H9 (cell line): ENCODE results near the gene PFKL. TPM values are rescaled to one million over a fixed set of nuclear protein-coding genes. Genes with fewer than 3 reads are reported as not detected.

Experiments
- DNase-seq: peaks from one replicate; pipeline ENCODE4 v3.0.0-alpha.2; 2017
- H2AFZ ChIP-seq: one replicate; pipeline ENCODE4 v1.6.1; 2013; ENCODE audit warnings: mild to moderate bottlenecking, low read length, control low read depth, moderate library complexity
- H2AK5ac ChIP-seq: 2 replicates; pipeline ENCODE4 v1.6.1; 2013; ENCODE audit warnings: low read length, control low read depth, mixed read lengths; ENCODE audit not compliant: insufficient read length
- H2BK120ac ChIP-seq: one replicate; pipeline ENCODE4 v1.6.1; 2013; ENCODE audit warnings: low read depth, mild to moderate bottlenecking, low read length, control low read depth, inconsistent platforms; ENCODE audit not compliant: poor library complexity, severe bottlenecking
- H2BK12ac ChIP-seq: 2 replicates; pipeline ENCODE4 v1.6.1; 2013; ENCODE audit warnings: low read length, control low read depth, mixed read lengths, low read depth; ENCODE audit not compliant: insufficient read length
- H2BK15ac ChIP-seq: 2 replicates; pipeline ENCODE4 v1.6.1; 2013; ENCODE audit warnings: low read depth, low read length, control low read depth
- H2BK20ac ChIP-seq: one replicate; pipeline ENCODE4 v1.6.1; 2013; ENCODE audit warnings: low read depth, mild to moderate bottlenecking, low read length, control low read depth, inconsistent platforms; ENCODE audit not compliant: poor library complexity, severe bottlenecking
- H2BK5ac ChIP-seq: 2 replicates; pipeline ENCODE4 v1.6.1; 2013; ENCODE audit warnings: low read length, control low read depth, mixed read lengths; ENCODE audit not compliant: insufficient read length
- H3K14ac ChIP-seq: 2 replicates; pipeline ENCODE4 v1.6.1; 2013; ENCODE audit warnings: low read length, control low read depth; ENCODE audit not compliant: insufficient read depth
- H3K18ac ChIP-seq: 2 replicates; pipeline ENCODE4 v1.6.1; 2013; ENCODE audit warnings: low read depth, mild to moderate bottlenecking, mixed read lengths, low read length, control low read depth; ENCODE audit not compliant: insufficient read length
- H3K23ac ChIP-seq: 2 replicates; pipeline ENCODE4 v1.6.1; 2013; ENCODE audit warnings: low read length, control low read depth, mixed read lengths, low read depth; ENCODE audit not compliant: insufficient read length
- H3K23me2 ChIP-seq: 2 replicates; pipeline ENCODE4 v1.6.1; 2013; ENCODE audit warnings: low read depth, mild to moderate bottlenecking, mixed read lengths, low read length, control low read depth; ENCODE audit not compliant: insufficient read length, poor library complexity, severe bottlenecking
- H3K27ac ChIP-seq: 2 replicates; pipeline ENCODE4 v1.5.1; 2013; ENCODE audit warnings: low read length, control low read depth, mixed read lengths, low read depth; ENCODE audit not compliant: insufficient read length
- H3K27me3 ChIP-seq: 2 replicates; pipeline ENCODE4 v1.6.1; 2013; ENCODE audit warnings: low read length, control low read depth, inconsistent platforms; ENCODE audit not compliant: insufficient read depth
- H3K4ac ChIP-seq: 2 replicates; pipeline ENCODE4 v1.6.1; 2013; ENCODE audit warnings: low read depth, mild to moderate bottlenecking, control low read depth, inconsistent platforms, low read length, moderate library complexity
- H3K4me1 ChIP-seq: 2 replicates; pipeline ENCODE4 v1.6.1; 2013; ENCODE audit warnings: low read length, control low read depth, inconsistent platforms; ENCODE audit not compliant: insufficient read depth
- H3K4me2 ChIP-seq: 2 replicates; pipeline ENCODE4 v1.6.1; 2013; ENCODE audit warnings: low read length, control low read depth, mixed read lengths; ENCODE audit not compliant: insufficient read length, insufficient read depth
- H3K56ac ChIP-seq: 2 replicates; pipeline ENCODE4 v1.6.1; 2013; ENCODE audit warnings: low read depth, mild to moderate bottlenecking, mixed read lengths, low read length, control low read depth; ENCODE audit not compliant: insufficient read length
- H3K79me1 ChIP-seq: 2 replicates; pipeline ENCODE4 v1.6.1; 2013; ENCODE audit warnings: low read depth, mild to moderate bottlenecking, moderate library complexity, low read length, control low read depth, inconsistent platforms; ENCODE audit not compliant: insufficient read depth, poor library complexity, severe bottlenecking
- H3K79me2 ChIP-seq: 2 replicates; pipeline ENCODE4 v1.6.1; 2013; ENCODE audit warnings: low read length, control low read depth, inconsistent platforms; ENCODE audit not compliant: insufficient read depth
- H3K9ac ChIP-seq: 2 replicates; pipeline ENCODE4 v1.6.1; 2013; ENCODE audit warnings: low read length, control low read depth, mixed read lengths; ENCODE audit not compliant: insufficient read length; ENCODE audit errors: extremely low read depth
- H3K9me3 ChIP-seq: one replicate; pipeline ENCODE4 v1.6.1; 2013; ENCODE audit warnings: low read depth, low read length, inconsistent platforms; ENCODE audit not compliant: control insufficient read depth
- H3T11ph ChIP-seq: one replicate; pipeline ENCODE4 v1.6.1; 2013; ENCODE audit warnings: mild to moderate bottlenecking, low read length, control low read depth, inconsistent platforms
- H4K20me1 ChIP-seq: one replicate; pipeline ENCODE4 v1.6.1; 2013; ENCODE audit not compliant: control insufficient read depth, insufficient read length, insufficient read depth
- H4K5ac ChIP-seq: 2 replicates; pipeline ENCODE4 v1.6.1; 2013; ENCODE audit warnings: low read depth, mild to moderate bottlenecking, mixed read lengths, low read length, control low read depth; ENCODE audit not compliant: insufficient read length
- H4K8ac ChIP-seq: replicated peaks from 2 replicates; pipeline ENCODE4 v1.6.1; 2013; ENCODE audit warnings: low read length, control low read depth, mixed read lengths, low read depth; ENCODE audit not compliant: insufficient read length
- H4K91ac ChIP-seq: 2 replicates; pipeline ENCODE4 v1.6.1; 2013; ENCODE audit warnings: low read depth, mild to moderate bottlenecking, moderate library complexity, mixed read lengths, low read length, control low read depth; ENCODE audit not compliant: insufficient read length
- H3K27ac Mint-ChIP-seq, 3 experiments: 2 replicates in 2 of 3; 3 replicates in 1 of 3; pipeline ENCODE4 v1.8.0; 2020 to 2021; ENCODE audit warnings: mixed read lengths in 3 of 3, mild to moderate bottlenecking in 1 of 3, moderate library complexity in 1 of 3
- H3K27me3 Mint-ChIP-seq: 2 replicates; pipeline ENCODE4 v1.8.0; 2021; ENCODE audit warnings: low read depth, mild to moderate bottlenecking, moderate library complexity, mixed read lengths
- H3K36me3 Mint-ChIP-seq, 3 experiments: 2 replicates in 2 of 3; 3 replicates in 1 of 3; pipeline ENCODE4 v1.8.0; 2020 to 2021; ENCODE audit warnings: low read depth in 3 of 3, mixed read lengths in 3 of 3; ENCODE audit not compliant: insufficient read depth in 1 of 3
- H3K4me1 Mint-ChIP-seq, 2 experiments: 2 replicates each; pipeline ENCODE4 v1.8.0; 2020; ENCODE audit warnings: mixed read lengths in 2 of 2
- H3K4me3 Mint-ChIP-seq, 2 experiments: 2 replicates in 1 of 2; 3 replicates in 1 of 2; pipeline ENCODE4 v1.8.0; 2020 to 2021; ENCODE audit warnings: mild to moderate bottlenecking in 2 of 2, mixed read lengths in 2 of 2, moderate library complexity in 1 of 2
- H3K9me3 Mint-ChIP-seq, 2 experiments: 2 replicates in 1 of 2; 3 replicates in 1 of 2; pipeline ENCODE4 v1.8.0; 2020; ENCODE audit warnings: mild to moderate bottlenecking in 2 of 2, mixed read lengths in 2 of 2, moderate library complexity in 1 of 2
- WGBS: extraction: QIAGEN DNeasy Blood & Tissue Kit; methylation state at CpG from one replicate; pipeline ENCODE4 v1.1.7; 2013; ENCODE audit warnings: missing lambda C conversion rate, low lambda C conversion rate, mixed read lengths; ENCODE audit not compliant: insufficient read length; ENCODE audit errors: extremely low coverage; 5-methylcytosine and 5-hydroxymethylcytosine counted together
- total RNA-seq: library from RNA; stranded (reverse); gene quantifications from 2 replicates; pipeline ENCODE4 v1.2.1, GENCODE V29; 2021
- TF ChIP-seq, protein P1 (sequence below): fragments of 200-600 bp; sonication (generic); conservative IDR thresholded peaks from 3 replicates; pipeline ENCODE4 v1.8.0; 2021; ENCODE audit warnings: antibody characterized with exemption, mild to moderate bottlenecking

PFKL gene
- total RNA-seq, 1 experiment from 2014 or later = 107 TPM

- Histone ChIP-seq H4K20me1 (no peaks in the 10 kb centered on the region), H2AFZ (no peak overlapping the region), H3K23me2 (peaks cover 3% of the 10 kb centered on the region), H2AK5ac (no peak overlapping the region), H2BK15ac (no peak overlapping the region), H2BK20ac (no peak overlapping the region), H3K9ac (no peak overlapping the region), H4K8ac (no peak overlapping the region), H3K4ac (no peak overlapping the region), H3K4me2 (no peak overlapping the region), H2BK120ac (no peak overlapping the region), H3T11ph (no peak overlapping the region), H3K27me3 (peaks cover 4% of the 10 kb centered on the region; the same call in 1 of the 2 replicates), H3K79me2 (no peaks in the 10 kb centered on the region), H3K79me1 (no peaks in the 10 kb centered on the region), H3K27ac (no peak overlapping the region), H3K23ac (no peak overlapping the region), H3K14ac (no peak overlapping the region), H3K4me1 (no peaks in the 10 kb centered on the region), H2BK12ac (no peak overlapping the region), H3K9me3 (no peaks in the 10 kb centered on the region), H2BK5ac (no peak overlapping the region), H4K5ac (no peak overlapping the region), H3K56ac (no peak overlapping the region), H4K91ac (no peak overlapping the region), H3K18ac (no peak overlapping the region)
- peaks cover 27 to 32% of the 10 kb centered on the region in 2 experiments for H3K9me3 Mint-ChIP-seq
- peaks cover 0 to 9% (median 4%) of the 10 kb centered on the region in 3 experiments; a peak in 4 of 7 replicates for H3K36me3 Mint-ChIP-seq
- TF ChIP-seq, protein P1, sequence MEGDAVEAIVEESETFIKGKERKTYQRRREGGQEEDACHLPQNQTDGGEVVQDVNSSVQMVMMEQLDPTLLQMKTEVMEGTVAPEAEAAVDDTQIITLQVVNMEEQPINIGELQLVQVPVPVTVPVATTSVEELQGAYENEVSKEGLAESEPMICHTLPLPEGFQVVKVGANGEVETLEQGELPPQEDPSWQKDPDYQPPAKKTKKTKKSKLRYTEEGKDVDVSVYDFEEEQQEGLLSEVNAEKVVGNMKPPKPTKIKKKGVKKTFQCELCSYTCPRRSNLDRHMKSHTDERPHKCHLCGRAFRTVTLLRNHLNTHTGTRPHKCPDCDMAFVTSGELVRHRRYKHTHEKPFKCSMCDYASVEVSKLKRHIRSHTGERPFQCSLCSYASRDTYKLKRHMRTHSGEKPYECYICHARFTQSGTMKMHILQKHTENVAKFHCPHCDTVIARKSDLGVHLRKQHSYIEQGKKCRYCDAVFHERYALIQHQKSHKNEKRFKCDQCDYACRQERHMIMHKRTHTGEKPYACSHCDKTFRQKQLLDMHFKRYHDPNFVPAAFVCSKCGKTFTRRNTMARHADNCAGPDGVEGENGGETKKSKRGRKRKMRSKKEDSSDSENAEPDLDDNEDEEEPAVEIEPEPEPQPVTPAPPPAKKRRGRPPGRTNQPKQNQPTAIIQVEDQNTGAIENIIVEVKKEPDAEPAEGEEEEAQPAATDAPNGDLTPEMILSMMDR = no peak
- peaks cover 45% of the 10 kb centered on the region for H3K27me3 Mint-ChIP-seq
- no peak overlapping the region for H3K4me3 Mint-ChIP-seq
- peak overlapping the region in 1 of 3 experiments; percentile 87; a peak in 1 of 7 replicates for H3K27ac Mint-ChIP-seq
- no CpG with 5 or more reads among the region's 6 CpGs for WGBS
- DNase-seq = no peak
- H3K4me1 Mint-ChIP-seq = peaks cover 2 to 9% of the 10 kb centered on the region in 2 experiments; a peak in 2 of 4 replicates
These were observed 71.7 kb downstream of the PFKL start for GRCh38 chr21:44371596-44371995.
